D721Med (cell line): ENCODE measurements around the gene SH3PXD2A.

Source experiments
- DNase-seq: peaks from one replicate; pipeline ENCODE4 v3.0.0; 2011; ENCODE audit warnings: low spot score; ENCODE audit not compliant: insufficient read length
- FAIRE-seq: peaks from 2 replicates; lab custom pipeline; 2011; peaks lifted over from hg19 to GRCh38; lab: Jason Lieb, UNC
- TF ChIP-seq, protein P1 (sequence below): IDR thresholded peaks from 2 replicates; pipeline ENCODE4 v1.5.1; 2012; ENCODE audit warnings: mild to moderate bottlenecking, control low read depth; ENCODE audit not compliant: insufficient read depth; ENCODE audit errors: missing control alignments

Gene SH3PXD2A

DNA sequence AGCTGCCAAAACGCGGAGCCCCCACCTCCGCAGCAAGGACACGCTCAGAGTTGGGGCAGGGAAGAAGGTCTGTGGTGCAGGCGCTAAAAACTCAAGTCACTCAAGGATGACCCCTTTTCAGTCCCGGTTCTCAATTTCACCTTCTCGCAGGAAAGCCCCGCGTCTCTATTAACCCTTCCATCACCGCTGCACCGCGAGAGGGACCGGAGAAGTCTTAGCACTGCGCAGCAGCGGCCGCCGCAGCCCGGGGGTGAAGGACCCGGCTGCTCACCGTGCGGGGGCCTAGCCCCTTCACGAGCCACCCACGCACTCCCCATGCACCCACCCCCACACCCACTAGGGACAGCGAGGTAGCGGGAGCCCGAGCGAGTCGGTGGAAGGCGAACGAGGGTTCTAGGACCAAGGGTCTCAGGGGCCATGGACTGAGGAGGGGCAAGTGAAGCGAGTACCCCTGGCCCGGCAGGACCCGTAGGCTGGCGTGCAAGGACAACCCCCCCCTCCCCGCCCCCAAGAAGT is 162.9 kb downstream of the SH3PXD2A start:
- FAIRE-seq (no peak), DNase-seq (no peak)
- TF ChIP-seq, protein P1, sequence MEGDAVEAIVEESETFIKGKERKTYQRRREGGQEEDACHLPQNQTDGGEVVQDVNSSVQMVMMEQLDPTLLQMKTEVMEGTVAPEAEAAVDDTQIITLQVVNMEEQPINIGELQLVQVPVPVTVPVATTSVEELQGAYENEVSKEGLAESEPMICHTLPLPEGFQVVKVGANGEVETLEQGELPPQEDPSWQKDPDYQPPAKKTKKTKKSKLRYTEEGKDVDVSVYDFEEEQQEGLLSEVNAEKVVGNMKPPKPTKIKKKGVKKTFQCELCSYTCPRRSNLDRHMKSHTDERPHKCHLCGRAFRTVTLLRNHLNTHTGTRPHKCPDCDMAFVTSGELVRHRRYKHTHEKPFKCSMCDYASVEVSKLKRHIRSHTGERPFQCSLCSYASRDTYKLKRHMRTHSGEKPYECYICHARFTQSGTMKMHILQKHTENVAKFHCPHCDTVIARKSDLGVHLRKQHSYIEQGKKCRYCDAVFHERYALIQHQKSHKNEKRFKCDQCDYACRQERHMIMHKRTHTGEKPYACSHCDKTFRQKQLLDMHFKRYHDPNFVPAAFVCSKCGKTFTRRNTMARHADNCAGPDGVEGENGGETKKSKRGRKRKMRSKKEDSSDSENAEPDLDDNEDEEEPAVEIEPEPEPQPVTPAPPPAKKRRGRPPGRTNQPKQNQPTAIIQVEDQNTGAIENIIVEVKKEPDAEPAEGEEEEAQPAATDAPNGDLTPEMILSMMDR: no peak

DNA sequence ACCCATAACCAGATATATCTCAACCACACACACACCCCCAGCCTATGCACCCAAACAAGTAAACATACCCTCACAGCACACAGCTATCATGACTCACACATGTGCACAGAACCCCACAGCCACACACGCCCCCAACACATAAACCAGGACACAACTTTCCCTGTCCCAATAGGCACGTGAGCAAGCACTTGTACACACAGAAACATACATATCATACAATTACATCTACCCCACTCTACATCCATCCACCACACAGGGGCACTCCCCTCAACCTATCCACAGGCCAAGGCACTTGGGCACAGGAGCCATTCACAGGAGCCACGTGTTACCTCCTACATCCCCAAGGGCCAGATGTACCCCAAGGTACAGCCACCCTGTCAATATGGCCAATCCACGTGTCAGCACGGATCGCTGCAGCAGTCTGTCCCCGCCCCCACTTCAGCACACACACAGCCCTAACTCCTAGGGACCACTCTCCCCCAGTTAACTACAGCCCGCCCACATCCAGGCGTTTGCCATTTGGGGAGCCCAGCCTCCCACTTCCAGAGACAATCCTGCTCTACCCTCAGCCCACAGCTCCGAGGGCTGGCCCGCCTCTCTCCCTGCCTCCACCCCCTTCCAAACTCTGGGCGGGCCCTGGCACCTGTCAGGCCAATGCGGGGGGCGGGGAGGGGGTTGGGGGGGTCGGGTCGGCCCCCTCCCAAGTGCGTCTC is 163.5 kb downstream of the SH3PXD2A start:
- TF ChIP-seq, protein P1: no peak
- FAIRE-seq (no peak), DNase-seq (no peak)

- TF ChIP-seq, protein P1: no peak
- DNase-seq: no peak
- no peak for FAIRE-seq
Measured at GRCh38 chr10:103691267-103691666, 164.1 kb downstream of the SH3PXD2A start.

- TF ChIP-seq, protein P1: no peak
- DNase-seq (no peak), FAIRE-seq (no peak)
Measured at GRCh38 chr10:103690281-103690680, 165.1 kb downstream of the SH3PXD2A start.

GRCh38 chr10:103688491-103688890 is 166.9 kb downstream of the SH3PXD2A start:
- DNase-seq: no peak
- no peak for FAIRE-seq
- TF ChIP-seq, protein P1: no peak

DNA sequence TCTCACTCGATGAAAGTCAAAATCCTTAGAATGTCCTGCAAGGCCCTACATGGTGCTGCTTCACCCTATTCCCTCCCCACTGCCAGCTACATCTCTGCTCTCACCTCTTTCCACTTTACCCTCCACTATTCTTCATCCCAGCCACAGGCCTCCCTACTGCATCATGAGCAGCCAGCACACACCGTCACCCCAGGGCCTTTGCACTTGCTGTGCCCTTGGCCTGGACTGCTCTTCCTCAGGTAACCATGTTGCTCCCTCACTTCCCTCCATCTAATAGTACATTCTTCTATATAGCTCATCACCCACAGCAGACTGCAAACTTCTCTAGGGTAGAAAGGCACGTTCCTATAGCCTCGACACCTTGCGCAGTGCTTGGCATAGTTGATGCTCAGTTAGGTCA is 167.7 kb downstream of the SH3PXD2A start:
- DNase-seq (no peak), FAIRE-seq (no peak)
- TF ChIP-seq, protein P1: no peak

GRCh38 chr10:103687172-103687571 is 168.2 kb downstream of the SH3PXD2A start:
- TF ChIP-seq, protein P1: no peak
- DNase-seq (no peak), FAIRE-seq (no peak)
